ENCODE data around the gene SMARCA1.
"Not testable (repeated sequence)": the region's sequence is repeated elsewhere in the genome, so short reads cannot be mapped to it uniquely, and the experiment has no call there.

SMARCA1 gene

GRCh38 chrX:129523079-129523911 is at the start of gene SMARCA1:
Gene SMARCA1, minus strand, starts transcription at chrX:129523490. Its CDS starts 120 bp downstream, at chrX:129523370.
- DNase-seq: no peak

GRCh38 chrX:129572422-129572821 is 49.1 kb upstream of the SMARCA1 start:
- no peak for DNase-seq

GRCh38 chrX:129568349-129568748 is 45.1 kb upstream of the SMARCA1 start:
- no peak for DNase-seq

GRCh38 chrX:129566073-129566472 is 42.8 kb upstream of the SMARCA1 start:
- no peak for DNase-seq

- no peak for DNase-seq
Observed at GRCh38 chrX:129565046-129565650, 41.9 kb upstream of the SMARCA1 start.

GRCh38 chrX:129564345-129564744 is 41.1 kb upstream of the SMARCA1 start:
- DNase-seq: not testable (repeated sequence)

GRCh38 chrX:129561453-129561852 is 38.2 kb upstream of the SMARCA1 start:
- no peak for DNase-seq

GRCh38 chrX:129559783-129560182 is 36.5 kb upstream of the SMARCA1 start:
- no peak for DNase-seq

- DNase-seq: no peak
Observed at GRCh38 chrX:129557844-129558480, 34.7 kb upstream of the SMARCA1 start.

GRCh38 chrX:129556806-129557315 is 33.6 kb upstream of the SMARCA1 start:
- DNase-seq: no peak

GRCh38 chrX:129554816-129555215 is 31.5 kb upstream of the SMARCA1 start:
- DNase-seq: not testable (repeated sequence)

GRCh38 chrX:129553619-129554288 is 30.5 kb upstream of the SMARCA1 start:
- no peak for DNase-seq

GRCh38 chrX:129549124-129549523 is 25.8 kb upstream of the SMARCA1 start:
- DNase-seq: no peak

GRCh38 chrX:129545408-129545807 is 22.1 kb upstream of the SMARCA1 start:
- DNase-seq: no peak

- DNase-seq: no peak
Observed at GRCh38 chrX:129544780-129545179, 21.5 kb upstream of the SMARCA1 start.

- DNase-seq: no peak
Observed at GRCh38 chrX:129540722-129541184, 17.5 kb upstream of the SMARCA1 start.

- peak; percentile 4 for DNase-seq
Observed at GRCh38 chrX:129540068-129540653, 16.9 kb upstream of the SMARCA1 start, which contains the start of gene OCRL. Gene OCRL, plus strand, starts transcription at chrX:129540259. Its CDS starts 181 bp downstream, at chrX:129540440.

- no peak for DNase-seq
Observed at GRCh38 chrX:129534816-129535578, 11.7 kb upstream of the SMARCA1 start.

GRCh38 chrX:129531132-129531531 is 7.8 kb upstream of the SMARCA1 start:
- DNase-seq: no peak

- DNase-seq: no peak
Observed at GRCh38 chrX:129530410-129530809, 7.1 kb upstream of the SMARCA1 start.

- DNase-seq: no peak
Observed at GRCh38 chrX:129529685-129530281, 6.5 kb upstream of the SMARCA1 start.
